GM12892 (cell line): Measurements from ENCODE around the gene AGR3.

Experiments used
- DNase-seq: peaks from one replicate; pipeline ENCODE4 v3.0.0; 2011; ENCODE audit not compliant: insufficient read length
- FAIRE-seq: peaks from 2 replicates; lab custom pipeline; 2011; peaks lifted over from hg19 to GRCh38; lab: Jason Lieb, UNC
- POLR2A ChIP-seq: IDR thresholded peaks from 2 replicates; pipeline ENCODE4 v1.6.1; 2011; ENCODE audit warnings: low read depth, low read length, control low read depth
- POLR2AphosphoS5 ChIP-seq: IDR thresholded peaks from 2 replicates; pipeline ENCODE4 v1.6.1; 2011; ENCODE audit warnings: low read depth, low read length, control low read depth
- TAF1 ChIP-seq: IDR thresholded peaks from 2 replicates; pipeline ENCODE4 v1.6.1; 2011; ENCODE audit warnings: low read depth, mild to moderate bottlenecking, control low read depth, low read length, borderline replicate concordance

Gene AGR3

DNA sequence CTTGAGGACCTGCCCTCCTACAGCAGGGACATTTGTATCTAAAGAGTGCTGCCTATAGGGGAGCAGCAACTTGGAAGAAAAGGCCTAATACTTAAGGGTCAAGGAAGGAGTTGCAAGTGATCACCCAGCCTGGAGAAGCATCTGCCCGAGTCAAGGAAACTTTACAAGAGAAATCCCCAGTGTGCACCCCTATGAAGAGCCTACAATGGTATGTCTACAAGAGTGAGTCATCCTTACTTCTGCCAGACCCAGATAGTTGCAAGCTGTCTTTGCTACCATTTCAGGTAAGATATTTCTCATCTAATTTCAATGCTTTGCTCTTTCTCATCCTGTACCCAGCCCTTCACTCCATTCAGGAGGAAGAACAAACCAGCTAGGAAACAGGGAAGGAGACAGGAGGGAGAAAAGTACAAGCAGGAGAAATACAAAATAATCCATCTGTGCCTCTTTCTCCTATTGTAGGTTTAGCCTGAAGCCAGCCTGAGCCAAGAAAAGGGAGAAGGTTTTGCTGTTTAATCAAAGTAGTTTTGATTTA lies 34.4 kb upstream of the AGR3 start:
- DNase-seq = no peak
- no peak for FAIRE-seq
- no peak for TF ChIP-seq TAF1
- no peak for TF ChIP-seq POLR2AphosphoS5
- no peak for TF ChIP-seq POLR2A

GRCh38 chr7:16915405-16915804 lies 33.6 kb upstream of the AGR3 start:
- DNase-seq = no peak
- no peak for FAIRE-seq
- no peak for TF ChIP-seq TAF1
- TF ChIP-seq POLR2A = no peak
- TF ChIP-seq POLR2AphosphoS5 = no peak

- FAIRE-seq (no peak), DNase-seq (no peak)
- TF ChIP-seq TAF1 = no peak
- TF ChIP-seq POLR2AphosphoS5 = no peak
- no peak for TF ChIP-seq POLR2A
Observed at GRCh38 chr7:16914771-16915170, 33.0 kb upstream of the AGR3 start.

DNA sequence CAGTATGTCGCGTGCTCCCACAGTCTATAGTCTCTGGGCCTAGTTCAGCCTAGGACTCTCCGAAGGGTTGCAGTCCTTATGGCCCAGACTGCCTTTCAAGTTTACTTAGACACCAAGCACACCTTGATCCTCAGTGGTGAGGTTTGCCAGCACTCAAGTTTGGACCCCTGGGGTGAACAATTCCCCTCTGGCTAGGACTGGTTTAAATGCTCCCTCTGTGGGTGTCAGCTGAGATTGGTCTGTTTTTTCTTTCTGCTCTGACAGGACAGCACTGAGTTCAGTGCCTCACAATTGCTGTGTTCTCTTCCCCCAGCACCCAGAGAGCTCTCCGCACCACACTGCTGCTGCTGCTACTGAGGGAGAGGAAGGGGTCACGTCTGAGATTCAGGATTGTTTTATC lies 31.9 kb upstream of the AGR3 start:
- TF ChIP-seq POLR2A (no peak), TAF1 (no peak), POLR2AphosphoS5 (no peak)
- DNase-seq (no peak), FAIRE-seq (no peak)

DNA sequence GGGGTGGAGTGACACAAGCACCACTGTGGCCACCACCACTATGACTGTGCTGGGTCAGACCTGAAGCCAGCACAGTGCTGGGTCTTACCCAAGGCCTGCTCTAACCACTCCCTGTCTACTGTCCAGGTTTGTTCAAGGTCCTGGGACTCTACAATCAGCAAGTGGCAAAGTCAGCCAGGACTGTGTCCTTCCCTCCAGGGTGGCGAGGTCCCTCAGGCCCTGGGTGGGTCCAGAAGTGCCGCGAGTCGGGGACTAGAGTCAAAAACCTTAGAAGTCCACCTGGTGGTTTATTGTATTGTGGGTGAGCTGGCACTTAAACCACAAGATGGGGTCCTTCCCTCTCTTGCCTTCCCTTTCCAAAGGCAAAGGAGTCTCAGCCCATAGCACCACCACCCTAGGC lies 30.8 kb upstream of the AGR3 start:
- no peak for TF ChIP-seq POLR2A
- no peak for TF ChIP-seq TAF1
- no peak for TF ChIP-seq POLR2AphosphoS5
- FAIRE-seq (no peak), DNase-seq (no peak)

DNA sequence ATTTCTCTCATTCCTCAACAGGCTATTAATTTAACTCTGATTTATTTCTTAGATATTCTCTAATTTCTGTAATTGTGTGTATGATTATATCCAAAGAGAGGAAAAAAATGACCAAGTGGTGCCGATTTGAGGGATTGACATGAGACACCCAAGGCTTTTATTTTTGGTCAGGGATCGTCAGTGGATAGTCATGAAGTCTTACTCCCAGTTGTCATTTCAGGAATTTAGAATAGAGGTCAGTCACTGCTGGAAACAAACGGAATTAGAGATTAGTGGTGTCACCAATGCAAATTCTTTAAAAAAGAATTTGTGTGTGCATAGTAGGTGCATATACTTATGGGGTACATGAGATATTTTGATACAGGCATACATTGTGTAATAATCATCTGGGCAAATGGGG lies 26.8 kb upstream of the AGR3 start:
- DNase-seq (no peak), FAIRE-seq (no peak)
- TF ChIP-seq TAF1 = no peak
- TF ChIP-seq POLR2AphosphoS5 = no peak
- no peak for TF ChIP-seq POLR2A

DNA sequence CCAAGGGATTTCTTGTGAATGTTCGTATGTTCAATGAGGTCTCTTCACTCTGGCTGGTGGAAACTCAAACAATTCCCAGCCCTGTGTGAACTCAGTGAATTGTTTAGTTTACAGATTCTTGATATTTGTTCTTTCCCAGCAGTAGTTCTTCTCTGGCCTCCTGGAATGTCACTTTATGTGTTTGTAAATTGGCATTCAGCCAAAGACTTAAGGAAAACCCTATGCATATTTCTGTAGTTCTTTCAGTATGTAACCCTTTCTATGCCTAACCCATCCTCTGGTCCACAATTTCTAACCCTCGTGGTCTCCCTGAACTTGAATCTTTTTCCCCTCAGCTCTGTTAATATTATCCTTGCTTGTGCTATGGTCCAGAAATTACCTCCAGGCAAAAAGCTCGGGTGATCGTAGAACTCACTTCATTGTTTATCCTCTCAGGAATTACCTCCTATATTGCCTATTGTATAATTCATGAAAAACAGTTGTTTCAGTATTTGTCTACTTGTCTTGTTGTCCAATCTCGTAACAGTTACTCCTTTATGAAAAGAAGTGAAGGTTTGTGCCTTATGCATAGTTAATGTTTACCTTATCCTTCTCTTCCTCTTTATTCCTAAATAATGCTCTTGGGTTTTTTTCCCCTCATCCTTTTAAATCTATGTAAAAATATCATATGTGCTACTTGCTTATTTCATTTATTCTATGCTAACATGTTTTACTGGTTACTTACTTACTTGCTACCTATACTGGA lies 23.7 kb upstream of the AGR3 start:
- DNase-seq (no peak), FAIRE-seq (no peak)
- TF ChIP-seq POLR2AphosphoS5 (no peak), POLR2A (no peak), TAF1 (no peak)

DNA sequence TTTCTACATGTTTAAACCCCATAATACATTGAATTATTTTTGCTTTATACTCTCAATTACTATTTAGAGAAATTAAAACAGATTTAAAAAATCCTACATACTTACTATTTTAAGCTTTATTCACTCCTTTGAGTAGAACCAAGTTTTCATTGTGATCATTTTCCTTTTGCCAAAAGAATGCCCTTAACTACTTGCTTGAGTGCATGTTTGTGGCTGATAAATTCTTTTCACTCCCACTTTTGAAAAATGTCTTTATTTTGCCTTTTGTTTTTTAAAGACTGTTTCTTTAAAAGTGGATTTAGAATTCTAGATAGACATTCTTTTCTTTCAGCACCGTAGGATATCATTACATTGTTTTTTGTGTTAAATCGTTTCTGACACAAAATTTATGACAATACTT lies 22.3 kb upstream of the AGR3 start:
- TF ChIP-seq POLR2AphosphoS5 (no peak), TAF1 (no peak), POLR2A (no peak)
- FAIRE-seq = no peak

DNA sequence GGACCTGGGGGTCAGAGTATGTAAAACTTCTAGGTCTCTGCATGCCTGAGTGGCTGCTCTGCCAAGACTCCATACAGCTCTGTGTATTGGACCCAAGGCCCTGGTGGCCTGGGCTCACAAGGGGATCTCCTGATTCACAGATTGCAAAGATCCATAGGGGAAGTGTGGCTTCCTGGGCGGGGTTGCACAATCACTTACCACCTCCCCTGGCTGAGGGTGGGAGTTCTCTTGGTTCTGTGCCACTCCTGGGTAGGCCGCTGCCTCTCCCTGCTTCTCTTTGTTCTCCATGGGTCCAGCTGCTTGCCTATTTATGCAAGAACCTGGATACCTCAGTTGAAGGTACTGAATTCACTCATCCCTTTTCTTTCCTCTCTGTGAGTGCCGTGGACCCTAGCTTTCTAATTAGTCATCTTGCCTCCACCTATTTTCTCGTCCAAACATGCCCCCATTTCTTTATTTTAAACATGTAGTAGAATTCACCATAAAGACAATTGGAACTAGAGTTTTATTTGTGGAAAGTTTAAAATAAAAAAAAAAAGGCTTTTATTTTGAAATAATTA lies 18.5 kb upstream of the AGR3 start:
- DNase-seq (no peak), FAIRE-seq (no peak)
- no peak for TF ChIP-seq POLR2AphosphoS5
- TF ChIP-seq TAF1 = no peak

More for the DNA sequence above, 22.3 kb upstream of the AGR3 start:
- DNase-seq = no peak

DNA sequence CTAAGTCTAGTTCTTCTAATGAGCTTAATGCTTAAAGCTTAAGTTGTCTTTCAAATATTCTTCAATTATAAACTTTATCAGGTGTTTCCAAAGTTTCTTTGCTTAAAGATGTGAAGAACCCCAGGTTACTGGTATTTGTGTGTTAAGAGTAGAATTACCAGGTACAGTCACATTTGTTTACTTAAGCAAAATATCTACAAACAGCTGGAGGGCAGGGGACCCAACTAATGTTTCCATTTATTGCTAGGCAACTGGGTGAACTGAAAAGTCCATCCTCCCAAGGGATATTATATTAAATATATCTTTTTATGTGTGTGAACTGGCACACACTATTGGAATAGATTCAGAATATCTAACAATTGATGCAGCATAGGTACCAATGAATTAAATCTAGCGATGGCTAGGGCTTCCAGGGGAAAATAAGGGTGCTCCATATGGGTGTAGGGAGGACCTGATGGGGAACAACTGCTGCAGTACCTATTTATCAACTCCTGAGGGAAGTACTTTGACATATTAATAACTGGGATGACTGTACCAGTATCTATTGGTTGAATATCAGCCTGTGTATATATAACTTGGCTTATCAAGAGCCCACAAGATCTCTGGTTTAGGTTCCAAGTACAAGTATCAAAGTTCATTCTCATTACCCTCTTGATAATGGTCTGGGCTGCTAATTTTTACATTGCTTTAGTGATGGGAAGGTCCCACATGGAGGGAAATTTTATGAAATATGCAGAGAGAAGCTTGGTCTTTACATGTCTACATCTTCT lies 10.3 kb upstream of the AGR3 start:
- no peak for TF ChIP-seq TAF1
- no peak for TF ChIP-seq POLR2A
- TF ChIP-seq POLR2AphosphoS5 = no peak
- FAIRE-seq (no peak), DNase-seq (no peak)

- FAIRE-seq = no peak
- no peak for DNase-seq
- TF ChIP-seq POLR2A (no peak), TAF1 (no peak), POLR2AphosphoS5 (no peak)
Observed at GRCh38 chr7:16891338-16891737, 9.6 kb upstream of the AGR3 start.

DNA sequence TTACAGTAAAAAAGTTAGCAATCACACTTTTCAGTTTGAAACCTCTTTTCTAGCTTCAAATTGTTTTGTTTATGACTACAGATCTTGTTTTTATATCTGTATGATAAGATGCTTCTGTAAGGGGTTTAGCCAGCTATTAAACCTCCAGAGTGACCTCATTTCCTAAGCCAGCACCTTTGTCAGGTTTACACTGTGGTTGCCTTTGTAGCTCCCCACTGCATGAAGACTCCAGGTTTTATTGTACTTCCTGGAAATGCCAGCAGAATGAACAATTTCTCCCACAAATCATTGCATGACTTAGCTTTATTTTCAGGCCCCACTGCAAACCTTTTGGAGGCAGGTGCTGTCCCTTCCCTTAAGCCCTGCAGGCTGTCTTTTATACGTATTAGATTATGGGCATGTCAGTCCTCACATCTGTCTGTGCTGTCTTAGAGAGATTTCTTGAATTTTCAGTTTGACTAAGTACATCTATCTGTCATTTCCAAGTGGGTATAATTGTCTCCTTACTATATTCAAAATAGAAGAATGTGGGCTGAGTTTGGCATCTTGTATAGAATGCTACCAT lies 8.2 kb upstream of the AGR3 start:
- FAIRE-seq = no peak
- TF ChIP-seq POLR2AphosphoS5 = no peak
- no peak for TF ChIP-seq TAF1
- no peak for TF ChIP-seq POLR2A
- DNase-seq = no peak
